SK-N-SH (cell line): ENCODE measurements around the gene BIRC7. TPM values are rescaled to one million over a fixed set of nuclear protein-coding genes. Genes with fewer than 3 reads are reported as not detected.

Source experiments
- CTCF ChIA-PET: fragments of 300-600, 350-600 bp; formaldehyde crosslinking; extraction: SDS; loops from one replicate; lab custom pipeline; 2021; lab: Yijun Ruan, JAX
- POLR2A ChIA-PET: fragments of 350-600 bp; sonication (Branson Sonifier 250); formaldehyde crosslinking; extraction: SDS; loops from one replicate; lab custom pipeline; 2020; ENCODE audit warnings: antibody characterized with exemption, inconsistent platforms; lab: Yijun Ruan, JAX
- DNase-seq: peaks from one replicate; pipeline ENCODE4 v3.0.0; 2012
- H2AFZ ChIP-seq: fragments of 200-600 bp; sonication (generic); 2 replicates; pipeline ENCODE4 v1.8.1; 2016; ENCODE audit warnings: antibody characterized with exemption, mild to moderate bottlenecking, low read depth
- H3F3A ChIP-seq: fragments of 200-600 bp; sonication (generic); replicated peaks from 2 replicates; pipeline ENCODE3; 2016; ENCODE audit warnings: antibody characterized with exemption, mild to moderate bottlenecking; ENCODE audit not compliant: insufficient read depth
- H3K27ac ChIP-seq, 2 experiments: fragments of 200-500 bp in 1 of 2; fragments of 200-600 bp in 1 of 2; sonication (Bioruptor generic) in 1 of 2; sonication (generic), shearing (Covaris generic) in 1 of 2; 2 replicates each; pipeline versions ENCODE4 v1.5.1 to v1.6.1; 2014 to 2016; ENCODE audit warnings: low read depth in 2 of 2, inconsistent platforms in 1 of 2, low read length in 1 of 2, mild to moderate bottlenecking in 1 of 2, mixed read lengths in 1 of 2
- H3K27me3 ChIP-seq: fragments of 200-600 bp; sonication (generic), shearing (Covaris generic); 2 replicates; pipeline ENCODE4 v1.6.1; 2016; ENCODE audit warnings: mixed run types; ENCODE audit not compliant: insufficient read depth
- H3K36me3 ChIP-seq, 2 experiments: fragments of 200-500 bp in 1 of 2; fragments of 200-600 bp in 1 of 2; sonication (Bioruptor generic) in 1 of 2; sonication (generic) in 1 of 2; replicated peaks in 1 of 2; 2 replicates each; pipeline versions ENCODE3 to v1.5.1; 2014 to 2016; ENCODE audit warnings: low read length in 1 of 2, mild to moderate bottlenecking in 1 of 2; ENCODE audit not compliant: insufficient read depth in 2 of 2, control insufficient read depth in 1 of 2
- H3K4me1 ChIP-seq, 2 experiments: fragments of 200-500 bp in 1 of 2; fragments of 200-600 bp in 1 of 2; sonication (Bioruptor generic) in 1 of 2; sonication (generic), shearing (Covaris generic) in 1 of 2; 2 replicates each; pipeline versions ENCODE4 v1.5.1 to v1.6.1; 2014 to 2016; ENCODE audit warnings: low read depth in 1 of 2, low read length in 1 of 2, mixed run types in 1 of 2; ENCODE audit not compliant: insufficient read depth in 2 of 2, control insufficient read depth in 1 of 2
- H3K4me2 ChIP-seq: fragments of 200-600 bp; sonication (generic), shearing (Covaris generic); 2 replicates; pipeline ENCODE4 v1.6.1; 2017; ENCODE audit warnings: mixed run types
- H3K4me3 ChIP-seq, 2 experiments: fragments of 200-500 bp in 1 of 2; fragments of 200-600 bp in 1 of 2; sonication (Bioruptor generic) in 1 of 2; sonication (generic), shearing (Covaris generic) in 1 of 2; 2 replicates each; pipeline versions ENCODE4 v1.5.1 to v1.8.1; 2014 to 2016; ENCODE audit warnings: low read depth in 2 of 2, inconsistent platforms in 1 of 2, low read length in 1 of 2, mild to moderate bottlenecking in 1 of 2, mixed read lengths in 1 of 2, moderate library complexity in 1 of 2
- H3K79me2 ChIP-seq: fragments of 200-600 bp; sonication (generic); 2 replicates; pipeline ENCODE4 v1.8.1; 2017; ENCODE audit warnings: mild to moderate bottlenecking; ENCODE audit not compliant: insufficient read depth
- H3K9ac ChIP-seq: fragments of 200-600 bp; sonication (generic); 2 replicates; pipeline ENCODE4 v1.6.1; 2017; ENCODE audit warnings: mixed run types
- H3K9me2 ChIP-seq: fragments of 200-600 bp; sonication (generic); 2 replicates; pipeline ENCODE4 v1.6.1; 2017; ENCODE audit warnings: mixed run types
- H3K9me3 ChIP-seq: fragments of 200-600 bp; sonication (generic); 2 replicates; pipeline ENCODE4 v1.6.1; 2017; ENCODE audit warnings: mixed run types, mild to moderate bottlenecking, moderate library complexity
- H4K20me1 ChIP-seq: fragments of 200-600 bp; sonication (generic); 2 replicates; pipeline ENCODE4 v1.6.1; 2017; ENCODE audit warnings: mild to moderate bottlenecking, mixed run types; ENCODE audit not compliant: insufficient read depth
- CTCF ChIP-seq: fragments of 200-600 bp; sonication (generic); IDR thresholded peaks from 2 replicates; pipeline ENCODE4 v1.6.1; 2017; ENCODE audit warnings: antibody characterized with exemption, mild to moderate bottlenecking, moderate library complexity
- EP300 ChIP-seq, 2 experiments: IDR thresholded peaks; 2 replicates each; pipeline versions ENCODE4 v1.4.0 to v1.6.1; 2012; ENCODE audit warnings: borderline replicate concordance in 1 of 2, low read depth in 1 of 2, low read length in 1 of 2
- MAX ChIP-seq: IDR thresholded peaks from 2 replicates; pipeline ENCODE4 v1.4.0; 2012; ENCODE audit warnings: low read depth
- RAD21 ChIP-seq: IDR thresholded peaks from 2 replicates; pipeline ENCODE4 v1.6.1; 2012; ENCODE audit warnings: mild to moderate bottlenecking, low read length
- RFX5 ChIP-seq: IDR thresholded peaks from 2 replicates; pipeline ENCODE4 v1.6.1; 2012; ENCODE audit warnings: mild to moderate bottlenecking, improper control_type of control experiment, low read length
- RXRA ChIP-seq: IDR thresholded peaks from 2 replicates; pipeline ENCODE4 v1.4.0; 2012; ENCODE audit warnings: low read depth, mild to moderate bottlenecking, borderline replicate concordance
- SIN3A ChIP-seq: IDR thresholded peaks from 2 replicates; pipeline ENCODE4 v1.6.1; 2012; ENCODE audit warnings: low read depth, mild to moderate bottlenecking, low read length, moderate library complexity, borderline replicate concordance
- YY1 ChIP-seq: IDR thresholded peaks from 2 replicates; pipeline ENCODE4 v1.4.0; 2012; ENCODE audit warnings: low read depth, mild to moderate bottlenecking
- ZBTB33 ChIP-seq: IDR thresholded peaks from 2 replicates; pipeline ENCODE4 v1.4.0; 2012; ENCODE audit warnings: low read depth, borderline replicate concordance
- WGBS: methylation state at CpG from one replicate; pipeline ENCODE4 v1.1.6; 2017; ENCODE audit warnings: low lambda C conversion rate; 5-methylcytosine and 5-hydroxymethylcytosine counted together
- polyA plus RNA-seq, 3 experiments: library from polyadenylated mRNA; depleted of rRNA; stranded (reverse); fragments of >200 nt; gene quantifications; 2 replicates each; pipeline ENCODE4 v1.2.3, GENCODE V29; 2012
- TF ChIP-seq, protein P1 (sequence below): IDR thresholded peaks from 2 replicates; pipeline ENCODE4 v1.6.1; 2012; ENCODE audit warnings: mild to moderate bottlenecking, low read depth, low read length, moderate library complexity
- TF ChIP-seq, protein P2 (sequence below): fragments of 150-350 bp; IDR thresholded peaks from 2 replicates; pipeline ENCODE4 v1.6.1; 2017; ENCODE audit warnings: antibody characterized with exemption, low read length, low read depth, borderline replicate concordance

The BIRC7 gene
- polyA plus RNA-seq, 1 of the 3 experiments (the other 2 are of a cell fraction): not detected

DNA sequence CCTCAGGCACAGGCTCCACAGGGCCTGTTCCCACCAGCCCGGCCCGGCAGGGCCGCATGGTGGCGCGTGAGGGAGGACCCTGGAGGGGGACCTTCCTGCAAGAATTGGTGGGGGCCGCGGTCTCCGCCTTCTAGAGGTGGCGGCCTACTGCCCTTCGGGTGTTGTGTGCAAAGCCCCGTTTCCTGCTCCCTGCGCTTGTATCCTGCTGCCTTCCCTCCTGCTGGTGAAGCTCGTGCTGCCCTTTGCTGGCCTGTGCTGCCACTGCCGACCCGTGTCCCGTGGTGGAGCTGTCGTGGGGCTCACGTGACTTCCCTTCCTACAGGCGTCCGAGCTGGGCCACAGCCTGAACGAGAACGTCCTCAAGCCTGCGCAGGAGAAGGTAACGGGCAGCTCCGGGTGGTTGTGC is 48.8 kb downstream of the BIRC7 start:
- H3F3A ChIP-seq: no peaks in the 10 kb centered on the region
- H3K27me3 ChIP-seq: no peaks in the 10 kb centered on the region
- DNase-seq: no peak
- TF ChIP-seq, protein P1, sequence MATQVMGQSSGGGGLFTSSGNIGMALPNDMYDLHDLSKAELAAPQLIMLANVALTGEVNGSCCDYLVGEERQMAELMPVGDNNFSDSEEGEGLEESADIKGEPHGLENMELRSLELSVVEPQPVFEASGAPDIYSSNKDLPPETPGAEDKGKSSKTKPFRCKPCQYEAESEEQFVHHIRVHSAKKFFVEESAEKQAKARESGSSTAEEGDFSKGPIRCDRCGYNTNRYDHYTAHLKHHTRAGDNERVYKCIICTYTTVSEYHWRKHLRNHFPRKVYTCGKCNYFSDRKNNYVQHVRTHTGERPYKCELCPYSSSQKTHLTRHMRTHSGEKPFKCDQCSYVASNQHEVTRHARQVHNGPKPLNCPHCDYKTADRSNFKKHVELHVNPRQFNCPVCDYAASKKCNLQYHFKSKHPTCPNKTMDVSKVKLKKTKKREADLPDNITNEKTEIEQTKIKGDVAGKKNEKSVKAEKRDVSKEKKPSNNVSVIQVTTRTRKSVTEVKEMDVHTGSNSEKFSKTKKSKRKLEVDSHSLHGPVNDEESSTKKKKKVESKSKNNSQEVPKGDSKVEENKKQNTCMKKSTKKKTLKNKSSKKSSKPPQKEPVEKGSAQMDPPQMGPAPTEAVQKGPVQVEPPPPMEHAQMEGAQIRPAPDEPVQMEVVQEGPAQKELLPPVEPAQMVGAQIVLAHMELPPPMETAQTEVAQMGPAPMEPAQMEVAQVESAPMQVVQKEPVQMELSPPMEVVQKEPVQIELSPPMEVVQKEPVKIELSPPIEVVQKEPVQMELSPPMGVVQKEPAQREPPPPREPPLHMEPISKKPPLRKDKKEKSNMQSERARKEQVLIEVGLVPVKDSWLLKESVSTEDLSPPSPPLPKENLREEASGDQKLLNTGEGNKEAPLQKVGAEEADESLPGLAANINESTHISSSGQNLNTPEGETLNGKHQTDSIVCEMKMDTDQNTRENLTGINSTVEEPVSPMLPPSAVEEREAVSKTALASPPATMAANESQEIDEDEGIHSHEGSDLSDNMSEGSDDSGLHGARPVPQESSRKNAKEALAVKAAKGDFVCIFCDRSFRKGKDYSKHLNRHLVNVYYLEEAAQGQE: no peak
- TF ChIP-seq EP300 (IDR thresholded peaks at IDR 0.05; ENCODE audit: borderline replicate concordance in 1 of 2, low read depth in 1 of 2, low read length in 1 of 2) (no peak), RAD21 (no peak), RXRA (no peak), CTCF (no peak), YY1 (no peak), MAX (no peak), SIN3A (no peak), ZBTB33 (no peak), RFX5 (no peak)
- TF ChIP-seq, protein P2, sequence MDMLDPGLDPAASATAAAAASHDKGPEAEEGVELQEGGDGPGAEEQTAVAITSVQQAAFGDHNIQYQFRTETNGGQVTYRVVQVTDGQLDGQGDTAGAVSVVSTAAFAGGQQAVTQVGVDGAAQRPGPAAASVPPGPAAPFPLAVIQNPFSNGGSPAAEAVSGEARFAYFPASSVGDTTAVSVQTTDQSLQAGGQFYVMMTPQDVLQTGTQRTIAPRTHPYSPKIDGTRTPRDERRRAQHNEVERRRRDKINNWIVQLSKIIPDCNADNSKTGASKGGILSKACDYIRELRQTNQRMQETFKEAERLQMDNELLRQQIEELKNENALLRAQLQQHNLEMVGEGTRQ: no peak
- TF ChIP-seq, all 33 proteins: peak for 0
- whole genome bisulfite sequencing: 94% methylated on average over 14 of the region's 25 CpGs
- Histone ChIP-seq H3K4me1 (no peaks in the 10 kb centered on the region), H4K20me1 (peaks cover 4% of the 10 kb centered on the region; the same call in 1 of the 2 replicates), H2AFZ (no peak overlapping the region), H3K9me2 (no peaks in the 10 kb centered on the region), H3K9me3 (no peaks in the 10 kb centered on the region), H3K9ac (no peak overlapping the region), H3K79me2 (peaks cover 3% of the 10 kb centered on the region; the same call in 1 of the 2 replicates), H3K4me3 (no peak overlapping the region), H3K27ac (no peak overlapping the region), H3K4me2 (no peak overlapping the region), H3K36me3 (peaks cover 7 to 86% of the 10 kb centered on the region in 2 experiments)
- POLR2A ChIA-PET: interaction anchor here (1.2 kb wide), 1 partner anchor 12 kb away, joined by 5 read pairs; the partner anchor contains the start of gene ARFGAP1
- CTCF ChIA-PET: interaction anchor here (0.6 to 1.5 kb wide), 2 partner anchors 26 to 97 kb away, joined by 3 read pairs; no protein-coding TSS in a partner anchor
